HepG2 (cell line): ENCODE data around the gene CCDC33.

Experiments
- EZH2 ChIP-seq: conservative IDR thresholded peaks from 2 replicates; pipeline ENCODE4 v1.6.1; 2012; ENCODE audit warnings: mild to moderate bottlenecking, low read depth, low read length, moderate library complexity
- POLR2G ChIP-seq: fragments of 200-400 bp; formaldehyde crosslinking; IDR thresholded peaks from 2 replicates; pipeline ENCODE4 v1.6.1; 2018; ENCODE audit warnings: mild to moderate bottlenecking, low read depth, low read length, moderate library complexity
- SKIL ChIP-seq: sonication (generic); formaldehyde crosslinking; IDR thresholded peaks from 2 replicates; pipeline ENCODE4 v1.8.0; 2022; ENCODE audit warnings: missing genetic modification reagents, mild to moderate bottlenecking, moderate library complexity, borderline replicate concordance
- SMAD1 ChIP-seq: sonication (generic); formaldehyde crosslinking; IDR thresholded peaks from 2 replicates; pipeline ENCODE4 v1.4.0; 2020; ENCODE audit warnings: missing genetic modification reagents, low read depth, mild to moderate bottlenecking, borderline replicate concordance
- SP2 ChIP-seq: sonication (generic); formaldehyde crosslinking; IDR thresholded peaks from 2 replicates; pipeline ENCODE4 v1.5.1; 2020; ENCODE audit warnings: mild to moderate bottlenecking, missing genetic modification reagents
- ZNF646 ChIP-seq: sonication (generic); formaldehyde crosslinking; IDR thresholded peaks from 2 replicates; pipeline ENCODE4 v1.9.0; 2021; ENCODE audit warnings: mild to moderate bottlenecking, missing genetic modification reagents
- ZNF678 ChIP-seq: sonication (generic); formaldehyde crosslinking; IDR thresholded peaks from 2 replicates; pipeline ENCODE4 v1.4.0; 2020; ENCODE audit warnings: mild to moderate bottlenecking, missing genetic modification reagents

- no peak for TF ChIP-seq SKIL (CRISPR knock-in tag)
- no peak for TF ChIP-seq SP2 (CRISPR knock-in tag)
- TF ChIP-seq SMAD1, result no peak
- TF ChIP-seq ZNF678 (CRISPR knock-in tag), result no peak
- no peak for TF ChIP-seq ZNF646 (CRISPR knock-in tag)
- no peak for TF ChIP-seq POLR2G
- TF ChIP-seq EZH2, result no peak
Observed at GRCh38 chr15:74276560-74276959, 40.4 kb downstream of the CCDC33 start.
